ENCODE measurements around the gene VSTM2L. TPM values are rescaled to one million over a fixed set of nuclear protein-coding genes. Genes with fewer than 3 reads are reported as not detected.
A peak's percentile ranks its signal among the peaks of the same experiment; 100 is the strongest.

The VSTM2L gene
- total and polyA plus RNA-seq, 2 experiments from 2014 or later, result 4.1 to 9.2 TPM

DNA sequence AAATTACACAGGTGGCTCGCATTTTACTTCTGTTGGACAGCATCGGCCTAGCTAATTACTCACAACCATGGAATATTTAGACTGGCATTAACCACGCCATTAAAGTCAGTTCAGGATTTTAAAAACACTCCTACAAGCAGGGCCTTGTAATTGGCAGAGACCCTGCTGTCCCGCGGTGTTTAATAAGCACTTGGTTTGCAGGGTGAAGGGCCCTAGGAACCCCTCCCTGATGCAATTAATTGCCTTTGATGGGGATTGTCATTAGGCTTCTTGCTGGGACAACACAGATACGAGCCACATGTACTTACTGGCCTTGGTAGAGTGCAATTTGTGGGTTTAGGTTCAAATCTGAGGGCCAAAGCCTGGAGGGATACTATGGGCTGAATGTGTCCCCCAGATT lies 7.8 kb upstream of the VSTM2L start:
- peaks cover 5% of the 10 kb centered on the region; the same call in 1 of the 2 replicates for H3K27me3 ChIP-seq (replicated peaks; ENCODE audit: insufficient read depth)
- in situ Hi-C loops (cut with MboI), result no loop called here
- DNase-seq, result no peak

DNA sequence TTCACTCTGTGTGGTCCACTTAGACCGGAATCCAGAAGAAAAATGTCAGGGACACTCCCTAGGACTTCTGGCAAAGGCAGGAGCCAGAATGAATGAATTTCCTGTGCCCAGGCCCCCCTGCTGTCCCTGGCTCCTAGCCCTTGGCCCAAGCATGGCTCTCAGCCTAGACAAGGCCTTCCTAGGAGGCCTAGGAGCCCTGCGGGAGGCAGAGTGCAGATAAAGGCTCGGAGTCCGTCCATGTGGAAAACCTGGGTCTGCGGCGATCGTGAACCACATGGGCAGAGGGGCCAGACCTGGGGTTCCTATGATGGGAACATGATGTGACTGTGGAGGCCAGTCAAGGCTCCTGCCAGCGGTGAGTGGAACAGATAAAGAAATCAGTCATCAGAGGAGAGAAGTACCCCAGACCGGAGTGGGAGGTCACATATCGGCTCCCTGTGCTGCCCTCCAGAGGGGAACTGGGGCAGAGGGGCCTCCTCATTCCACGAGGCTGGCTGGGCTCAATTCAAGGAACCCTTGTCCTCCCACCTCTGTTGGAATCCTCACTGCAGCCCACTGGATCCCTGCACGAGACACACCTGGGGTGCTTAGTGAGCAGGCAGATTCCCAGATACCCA lies 5.9 kb upstream of the VSTM2L start:
- H2AFZ ChIP-seq, result no peak overlapping the region
- no peaks in the 10 kb centered on the region for H3K9me3 ChIP-seq (ENCODE audit: low read depth)
- H3K9ac ChIP-seq, result no peak overlapping the region
- no peaks in the 10 kb centered on the region for H4K20me1 ChIP-seq (ENCODE audit: insufficient read depth)
- no peak overlapping the region for H3K4me3 ChIP-seq
- in situ Hi-C loops (cut with MboI), result no loop called here
- H3K4me2 ChIP-seq (ENCODE audit: unreplicated experiment), result no peak overlapping the region
- WGBS, 2 experiments (ENCODE audit: low coverage in 1 of 2, low lambda C conversion rate in 2 of 2, missing lambda C conversion rate in 2 of 2), result 63 to 71% methylated on average over 12 of the region's 12 CpGs
- H3K9me2 ChIP-seq (ENCODE audit: insufficient read depth), result no peaks in the 10 kb centered on the region
- TF ChIP-seq EZH2 (IDR thresholded peaks at IDR 0.05; ENCODE audit: insufficient read depth, poor library complexity, severe bottlenecking) (no peak), EZH2phosphoT487 (IDR thresholded peaks at IDR 0.05; ENCODE audit: insufficient read depth, low read depth) (no peak)
- H3K4me1 ChIP-seq (ENCODE audit: insufficient read depth), result no peaks in the 10 kb centered on the region; the same call in 1 of the 2 replicates
- peaks cover 13% of the 10 kb centered on the region for H3K27me3 ChIP-seq (replicated peaks; ENCODE audit: insufficient read depth)
- H3K36me3 ChIP-seq (ENCODE audit: low read depth), result no peaks in the 10 kb centered on the region
- no peak for DNase-seq
- no peaks in the 10 kb centered on the region for H3K79me2 ChIP-seq (ENCODE audit: insufficient read depth)
- H3F3A ChIP-seq (ENCODE audit: insufficient read depth), result no peaks in the 10 kb centered on the region
- H3K27ac ChIP-seq, result no peak overlapping the region

More for the DNA sequence above, 7.8 kb upstream of the VSTM2L start:
- H3K79me2 ChIP-seq (ENCODE audit: insufficient read depth), result no peaks in the 10 kb centered on the region
- H3K4me2 ChIP-seq (ENCODE audit: unreplicated experiment), result no peak overlapping the region
- no peak overlapping the region for H3K9ac ChIP-seq
- H3K9me2 ChIP-seq (ENCODE audit: insufficient read depth), result no peaks in the 10 kb centered on the region
- TF ChIP-seq EZH2 (IDR thresholded peaks at IDR 0.05; ENCODE audit: insufficient read depth, poor library complexity, severe bottlenecking) (no peak), EZH2phosphoT487 (IDR thresholded peaks at IDR 0.05; ENCODE audit: insufficient read depth, low read depth) (no peak)
- H3K4me1 ChIP-seq (ENCODE audit: insufficient read depth), result no peaks in the 10 kb centered on the region; the same call in 1 of the 2 replicates
- 85% methylated on average over 6 of the region's 6 CpGs for WGBS, 2 experiments (ENCODE audit: low coverage in 1 of 2, low lambda C conversion rate in 2 of 2, missing lambda C conversion rate in 2 of 2)
- no peaks in the 10 kb centered on the region for H3K36me3 ChIP-seq (ENCODE audit: low read depth)
- no peak overlapping the region for H3K27ac ChIP-seq
- H3K9me3 ChIP-seq (ENCODE audit: low read depth), result no peaks in the 10 kb centered on the region
- no peak overlapping the region for H3K4me3 ChIP-seq
- H2AFZ ChIP-seq, result no peak overlapping the region
- H4K20me1 ChIP-seq (ENCODE audit: insufficient read depth), result no peaks in the 10 kb centered on the region
- H3F3A ChIP-seq (ENCODE audit: insufficient read depth), result no peaks in the 10 kb centered on the region

DNA sequence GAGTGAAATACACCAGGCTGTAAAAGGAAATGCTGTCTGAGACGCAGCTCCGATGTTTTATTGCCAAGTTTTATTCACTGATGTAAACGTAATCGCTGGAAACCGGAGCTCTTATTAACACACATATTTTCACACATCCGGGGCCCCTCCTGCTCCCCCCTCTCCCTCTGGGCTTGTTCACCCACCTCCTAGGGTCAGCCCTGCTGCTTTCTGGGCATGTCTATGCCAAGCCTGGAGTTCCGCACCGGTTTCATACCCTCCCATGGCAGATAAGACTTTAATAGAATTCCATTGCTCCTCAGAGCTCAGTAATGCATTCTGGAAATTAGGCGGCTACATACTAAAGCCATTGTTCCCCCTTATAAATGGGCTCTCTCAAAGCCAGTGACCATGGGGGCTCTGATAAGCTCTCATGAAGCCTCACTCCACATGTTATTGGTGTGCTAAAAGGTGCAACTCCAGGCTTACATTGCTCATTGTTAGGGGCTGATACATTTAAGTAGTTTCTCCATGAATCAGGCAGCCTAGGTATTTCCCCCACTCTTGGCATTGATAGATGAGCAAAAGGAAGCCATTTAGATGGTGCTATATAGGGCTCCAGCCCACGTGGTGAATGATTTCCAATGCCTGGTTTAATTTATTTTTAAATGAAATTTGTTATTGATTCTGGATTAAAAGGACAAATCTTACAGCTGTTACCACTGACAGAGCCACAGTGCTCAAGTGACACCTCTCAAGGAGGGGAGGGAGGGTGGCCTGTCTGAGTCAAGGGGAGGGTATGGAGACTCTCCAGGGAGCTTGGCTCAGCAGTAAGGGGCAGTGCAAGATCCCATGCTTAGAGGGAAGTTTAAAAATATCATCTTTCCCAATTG lies 4.5 kb upstream of the VSTM2L start:
- H3K36me3 ChIP-seq (ENCODE audit: low read depth), result no peaks in the 10 kb centered on the region
- peak; percentile 44 for DNase-seq
- no peaks in the 10 kb centered on the region; the same call in 1 of the 2 replicates for H3K4me1 ChIP-seq (ENCODE audit: insufficient read depth)
- H3F3A ChIP-seq (ENCODE audit: insufficient read depth), result no peaks in the 10 kb centered on the region
- no peaks in the 10 kb centered on the region for H3K9me2 ChIP-seq (ENCODE audit: insufficient read depth)
- no peak overlapping the region for H2AFZ ChIP-seq
- H3K9ac ChIP-seq, result no peak overlapping the region
- no peak overlapping the region for H3K27ac ChIP-seq
- H3K79me2 ChIP-seq (ENCODE audit: insufficient read depth), result no peaks in the 10 kb centered on the region
- peaks cover 13% of the 10 kb centered on the region for H3K27me3 ChIP-seq (replicated peaks; ENCODE audit: insufficient read depth)
- WGBS, 2 experiments (ENCODE audit: low coverage in 1 of 2, low lambda C conversion rate in 2 of 2, missing lambda C conversion rate in 2 of 2), result 68 to 76% methylated on average over 10 of the region's 10 CpGs
- H3K4me3 ChIP-seq, result no peak overlapping the region
- TF ChIP-seq EZH2phosphoT487 (IDR thresholded peaks at IDR 0.05; ENCODE audit: insufficient read depth, low read depth), result no peak
- H3K9me3 ChIP-seq (ENCODE audit: low read depth), result no peaks in the 10 kb centered on the region
- no peaks in the 10 kb centered on the region for H4K20me1 ChIP-seq (ENCODE audit: insufficient read depth)
- no peak overlapping the region for H3K4me2 ChIP-seq (ENCODE audit: unreplicated experiment)
- in situ Hi-C loops (cut with MboI), result no loop called here

DNA sequence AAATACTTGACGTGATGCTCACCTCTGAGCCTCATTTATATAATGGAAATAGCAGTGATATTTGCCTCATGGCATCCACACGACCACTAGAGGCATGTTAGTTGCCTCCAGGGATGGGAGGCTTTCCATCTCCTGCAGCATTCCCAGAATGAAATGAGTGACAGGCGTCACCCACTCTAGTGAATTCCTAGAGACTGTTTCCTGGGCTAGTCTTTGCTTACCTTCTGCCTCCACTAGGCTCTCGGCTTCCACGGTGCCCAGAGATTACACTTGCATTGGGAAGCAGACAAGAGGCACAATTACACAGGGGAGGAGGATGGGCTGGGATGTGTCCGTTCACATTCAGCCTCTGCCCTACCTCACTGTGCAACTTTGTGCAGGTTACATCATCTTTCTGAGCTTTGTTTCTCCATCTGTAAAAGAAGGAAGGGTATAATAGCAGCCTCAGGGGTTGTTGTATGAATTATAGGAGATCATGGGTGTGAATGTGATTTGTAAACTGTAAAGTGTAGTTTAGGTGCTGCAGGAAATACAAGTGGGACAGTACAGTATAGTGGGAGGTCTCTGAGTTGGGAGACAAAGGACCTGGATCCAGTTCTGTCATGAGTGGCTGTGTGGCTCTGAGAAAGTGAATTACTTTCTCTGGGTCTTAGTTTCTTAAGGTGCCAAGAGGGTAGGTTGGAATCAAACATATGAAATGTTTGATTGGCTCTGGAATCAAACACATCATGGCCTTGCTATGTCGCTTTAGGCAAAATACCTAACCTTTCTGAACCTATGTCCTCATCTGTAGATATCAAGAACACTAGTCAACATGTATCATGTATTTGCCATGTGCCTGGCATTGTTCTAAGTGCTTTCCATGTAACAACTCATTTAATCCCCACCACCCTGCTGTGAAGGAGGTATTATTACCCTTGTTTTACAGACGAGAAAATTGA lies 3.6 kb upstream of the VSTM2L start:
- peaks cover 13% of the 10 kb centered on the region for H3K27me3 ChIP-seq (replicated peaks; ENCODE audit: insufficient read depth)

More for the DNA sequence above, 3.6 kb upstream of the VSTM2L start:
- Histone ChIP-seq H3K4me2 (ENCODE audit: unreplicated experiment) (no peak overlapping the region), H3K27ac (no peak overlapping the region), H3K9ac (no peak overlapping the region), H3K36me3 (ENCODE audit: low read depth) (no peaks in the 10 kb centered on the region), H3K4me1 (ENCODE audit: insufficient read depth) (no peaks in the 10 kb centered on the region; the same call in 1 of the 2 replicates), H4K20me1 (ENCODE audit: insufficient read depth) (no peaks in the 10 kb centered on the region), H3K9me2 (ENCODE audit: insufficient read depth) (no peaks in the 10 kb centered on the region), H3F3A (ENCODE audit: insufficient read depth) (no peaks in the 10 kb centered on the region), H3K4me3 (no peak overlapping the region), H3K9me3 (ENCODE audit: low read depth) (no peaks in the 10 kb centered on the region), H3K79me2 (ENCODE audit: insufficient read depth) (no peaks in the 10 kb centered on the region), H2AFZ (no peak overlapping the region)
- no peak for DNase-seq
- 58 to 61% methylated on average over 8 of the region's 8 CpGs for WGBS, 2 experiments (ENCODE audit: low coverage in 1 of 2, low lambda C conversion rate in 2 of 2, missing lambda C conversion rate in 2 of 2)
- in situ Hi-C loops (cut with MboI), result no loop called here
- TF ChIP-seq EZH2 (IDR thresholded peaks at IDR 0.05; ENCODE audit: insufficient read depth, poor library complexity, severe bottlenecking) (no peak), EZH2phosphoT487 (IDR thresholded peaks at IDR 0.05; ENCODE audit: insufficient read depth, low read depth) (no peak)

Data from GM23248 (cell line).